ENCODE data around the gene SNX33.
"Not testable (repeated sequence)": the region's sequence is repeated elsewhere in the genome, so short reads cannot be mapped to it uniquely, and the experiment has no call there.

DNA sequence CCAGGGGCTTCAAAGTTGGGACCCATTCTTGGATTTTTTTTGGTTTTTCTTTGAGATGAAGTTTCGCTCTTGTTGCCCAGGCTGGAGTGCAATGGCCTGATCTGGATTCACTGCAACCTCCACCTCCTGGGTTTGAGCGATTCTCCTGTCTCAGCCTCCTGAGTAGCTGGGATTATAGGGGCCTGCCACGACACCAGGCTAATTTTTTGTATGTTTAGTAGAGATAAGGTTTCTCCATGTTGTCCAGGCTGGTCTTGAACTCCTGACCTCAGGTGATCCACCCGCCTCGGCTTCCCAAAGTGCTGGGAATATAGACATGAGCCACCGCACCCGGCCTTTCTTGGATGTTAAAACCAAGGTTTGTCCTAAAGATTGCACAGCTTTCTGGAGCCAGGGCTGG lies 13.8 kb upstream of the SNX33 start:
- not testable (repeated sequence) for TF ChIP-seq CTCF, POLR2A (IDR thresholded peaks at IDR 0.05)
